ENCODE results near the gene SNX20.

SNX20 gene

GRCh38 chr16:50705436-50706110, 24.5 kb upstream of the SNX20 start:
- no peak overlapping the region for H3K4me3 ChIP-seq (ENCODE audit: control insufficient read depth, low read depth, low read length)
- DNase-seq (ENCODE audit: low read depth) = no peak
- TF ChIP-seq CTCF (IDR thresholded peaks at IDR 0.05; ENCODE audit: control insufficient read depth, insufficient read depth, low read depth, low read length, missing control alignments) = no peak

- no peak for DNase-seq (ENCODE audit: low read depth)
- no peak for TF ChIP-seq CTCF (IDR thresholded peaks at IDR 0.05; ENCODE audit: control insufficient read depth, insufficient read depth, low read depth, low read length, missing control alignments)
- no peak overlapping the region for H3K4me3 ChIP-seq (ENCODE audit: control insufficient read depth, low read depth, low read length)
Measured at GRCh38 chr16:50704245-50704644, 23.1 kb upstream of the SNX20 start.

- TF ChIP-seq CTCF (IDR thresholded peaks at IDR 0.05; ENCODE audit: control insufficient read depth, insufficient read depth, low read depth, low read length, missing control alignments) = no peak
- no peak overlapping the region for H3K4me3 ChIP-seq (ENCODE audit: control insufficient read depth, low read depth, low read length)
- no peak for DNase-seq (ENCODE audit: low read depth)
Measured at GRCh38 chr16:50702725-50703124, 21.6 kb upstream of the SNX20 start.

- DNase-seq (ENCODE audit: low read depth) = no peak
- no peak for TF ChIP-seq CTCF (IDR thresholded peaks at IDR 0.05; ENCODE audit: control insufficient read depth, insufficient read depth, low read depth, low read length, missing control alignments)
- no peak overlapping the region for H3K4me3 ChIP-seq (ENCODE audit: control insufficient read depth, low read depth, low read length)
Measured at GRCh38 chr16:50699326-50700159, 18.4 kb upstream of the SNX20 start.

GRCh38 chr16:50697881-50698767, 17.0 kb upstream of the SNX20 start:
- no peak for DNase-seq (ENCODE audit: low read depth)
- no peak for TF ChIP-seq CTCF (IDR thresholded peaks at IDR 0.05; ENCODE audit: control insufficient read depth, insufficient read depth, low read depth, low read length, missing control alignments)
- peak overlapping the region; percentile 33 for H3K4me3 ChIP-seq (ENCODE audit: control insufficient read depth, low read depth, low read length)

- no peak for TF ChIP-seq CTCF (IDR thresholded peaks at IDR 0.05; ENCODE audit: control insufficient read depth, insufficient read depth, low read depth, low read length, missing control alignments)
- DNase-seq (ENCODE audit: low read depth) = no peak
- H3K4me3 ChIP-seq (ENCODE audit: control insufficient read depth, low read depth, low read length) = no peak overlapping the region
Measured at GRCh38 chr16:50697421-50697715, 16.3 kb upstream of the SNX20 start.

All from AG09309 (cell line).